Liver (tissue), 9 donors: ENCODE measurements around the gene FANCI. TPM values are rescaled to one million over a fixed set of nuclear protein-coding genes. Genes with fewer than 3 reads are reported as not detected.

ENCODE experiments used
- DNase-seq: peaks from one replicate; pipeline ENCODE4 v3.0.0-alpha.2; 2017; ENCODE audit warnings: low spot score
- H3K27ac ChIP-seq, 2 donors: one replicate each; pipeline ENCODE4 v1.7.0; 2013; ENCODE audit warnings: inconsistent platforms in 2 of 2, low read length in 2 of 2, control low read depth in 1 of 2, low read depth in 1 of 2, mild to moderate bottlenecking in 1 of 2
- H3K27me3 ChIP-seq, 4 donors: one replicate each; pipeline versions ENCODE4 v1.6.1 to v1.7.0; 2013; ENCODE audit warnings: low read length in 3 of 4, inconsistent platforms in 1 of 4, mild to moderate bottlenecking in 1 of 4, moderate library complexity in 1 of 4; ENCODE audit not compliant: control insufficient read depth in 4 of 4, insufficient read depth in 4 of 4
- H3K36me3 ChIP-seq, 4 donors: one replicate each; pipeline versions ENCODE4 v1.6.1 to v1.7.0; 2013; ENCODE audit warnings: low read length in 3 of 4, mild to moderate bottlenecking in 3 of 4, low read depth in 1 of 4, moderate library complexity in 1 of 4; ENCODE audit not compliant: control insufficient read depth in 4 of 4, insufficient read depth in 3 of 4
- H3K4me1 ChIP-seq, 4 donors: one replicate each; pipeline versions ENCODE4 v1.6.1 to v1.7.0; 2013; ENCODE audit warnings: low read length in 3 of 4, mild to moderate bottlenecking in 3 of 4, moderate library complexity in 1 of 4; ENCODE audit not compliant: control insufficient read depth in 4 of 4, insufficient read depth in 4 of 4
- H3K4me3 ChIP-seq, 3 donors: one replicate each; pipeline versions ENCODE4 v1.6.1 to v1.7.0; 2013; ENCODE audit warnings: low read length in 3 of 3, control low read depth in 1 of 3, low read depth in 1 of 3, mild to moderate bottlenecking in 1 of 3
- H3K9ac ChIP-seq, 2 donors: one replicate each; pipeline ENCODE4 v1.7.0; 2013; ENCODE audit warnings: low read length in 2 of 2, mild to moderate bottlenecking in 2 of 2, moderate library complexity in 2 of 2, control low read depth in 1 of 2, low read depth in 1 of 2
- H3K9me3 ChIP-seq, 4 donors: one replicate each; pipeline versions ENCODE4 v1.6.1 to v1.7.0; 2013; ENCODE audit warnings: low read length in 3 of 4; ENCODE audit not compliant: control insufficient read depth in 4 of 4
- ATF3 ChIP-seq: IDR thresholded peaks from 2 replicates; pipeline ENCODE4 v1.6.1; 2016; ENCODE audit warnings: antibody characterized with exemption
- CTCF ChIP-seq: fragments of 150-350 bp; IDR thresholded peaks from 2 replicates; pipeline ENCODE4 v1.5.1; 2017; ENCODE audit warnings: improper control_type of control experiment, low read depth, low read length; ENCODE audit not compliant: missing input control
- FOXA1 ChIP-seq: IDR thresholded peaks from 2 replicates; pipeline ENCODE4 v1.6.1; 2016; ENCODE audit warnings: antibody characterized with exemption
- FOXA2 ChIP-seq: IDR thresholded peaks from 2 replicates; pipeline ENCODE4 v1.6.1; 2016; ENCODE audit warnings: antibody characterized with exemption
- GABPA ChIP-seq, 2 donors: IDR thresholded peaks in 1 of 2; conservative IDR thresholded peaks in 1 of 2; 2 replicates each; pipeline ENCODE4 v1.6.1; 2016; ENCODE audit warnings: antibody characterized with exemption in 2 of 2, mild to moderate bottlenecking in 1 of 2, moderate library complexity in 1 of 2
- HNF4A ChIP-seq, 2 donors: conservative IDR thresholded peaks; 2 replicates each; pipeline ENCODE4 v1.6.1; 2016; ENCODE audit warnings: antibody characterized with exemption in 2 of 2, mild to moderate bottlenecking in 2 of 2
- HNF4G ChIP-seq: IDR thresholded peaks from 2 replicates; pipeline ENCODE4 v1.6.1; 2016; ENCODE audit warnings: antibody characterized with exemption
- JUND ChIP-seq, 2 donors: IDR thresholded peaks; 2 replicates each; pipeline ENCODE4 v1.6.1; 2016; ENCODE audit warnings: antibody characterized with exemption in 2 of 2
- MAX ChIP-seq: IDR thresholded peaks from 2 replicates; pipeline ENCODE4 v1.6.1; 2016; ENCODE audit warnings: antibody characterized with exemption
- NR2F2 ChIP-seq: IDR thresholded peaks from 2 replicates; pipeline ENCODE4 v1.6.1; 2016; ENCODE audit warnings: antibody characterized with exemption
- RAD21 ChIP-seq, 2 donors: IDR thresholded peaks; 2 replicates each; pipeline ENCODE4 v1.6.1; 2016; ENCODE audit warnings: antibody characterized with exemption in 2 of 2, mild to moderate bottlenecking in 2 of 2
- REST ChIP-seq: IDR thresholded peaks from 2 replicates; pipeline ENCODE4 v1.6.1; 2016; ENCODE audit warnings: antibody characterized with exemption, mild to moderate bottlenecking
- RXRA ChIP-seq, 2 donors: IDR thresholded peaks; 2 replicates each; pipeline ENCODE4 v1.6.1; 2017 to 2018; ENCODE audit warnings: antibody characterized with exemption in 2 of 2, mild to moderate bottlenecking in 1 of 2
- SP1 ChIP-seq: IDR thresholded peaks from 2 replicates; pipeline ENCODE4 v1.6.1; 2018; ENCODE audit warnings: antibody characterized with exemption, mild to moderate bottlenecking
- TAF1 ChIP-seq: conservative IDR thresholded peaks from 2 replicates; pipeline ENCODE4 v1.6.1; 2016; ENCODE audit warnings: antibody characterized with exemption, mild to moderate bottlenecking
- ZBTB33 ChIP-seq: IDR thresholded peaks from 2 replicates; pipeline ENCODE4 v1.6.1; 2016; ENCODE audit warnings: antibody characterized with exemption
- WGBS: extraction: QIAGEN DNeasy Blood & Tissue Kit; methylation state at CpG from one replicate; pipeline ENCODE4 v1.1.7; 2013; 5-methylcytosine and 5-hydroxymethylcytosine counted together
- polyA plus RNA-seq, 2 donors: library from polyadenylated mRNA; stranded (reverse) in 1 of 2; unstranded in 1 of 2; fragments of 200-250 nt in 1 of 2; fragments of >200 nt in 1 of 2; fragmentation: Nextera tagmentation in 1 of 2; extraction: Ambion mirVana in 1 of 2; gene quantifications; one replicate each; pipeline versions ENCODE4 v1.2.1 to v1.2.3, GENCODE V29; 2013 to 2015
- total RNA-seq, 2 donors: library from RNA; depleted of rRNA; stranded (reverse); fragments of >200 nt; gene quantifications; one replicate each; pipeline ENCODE4 v1.2.3, GENCODE V29; 2014
- donor health status: healthy.
- donor health status: healthy.
- donor health status: healthy.
- donor health status: healthy.
- donor health status: healthy.

Gene FANCI
- total and polyA plus RNA-seq, 4 donors: 1.7 to 41.9 (median 2.3) TPM

- H3K4me3 ChIP-seq: no peak overlapping the region
- H3K9ac ChIP-seq: no peak overlapping the region
- no peak for TF ChIP-seq ZBTB33
- TF ChIP-seq SP1: no peak
- no peak for TF ChIP-seq NR2F2
- TF ChIP-seq RXRA (IDR thresholded peaks at IDR 0.05): no peak
- TF ChIP-seq FOXA2: no peak
- TF ChIP-seq MAX: no peak
- no peak for TF ChIP-seq CTCF
- TF ChIP-seq REST: no peak
- TF ChIP-seq TAF1: no peak
- no peak for TF ChIP-seq RAD21 (IDR thresholded peaks at IDR 0.05)
- TF ChIP-seq FOXA1: no peak
- TF ChIP-seq HNF4A (conservative IDR thresholded peaks at IDR 0.05): no peak
- no peak for TF ChIP-seq ATF3
- TF ChIP-seq GABPA (IDR thresholded peaks at IDR 0.05 in 1 of 2, conservative IDR thresholded peaks at IDR 0.05 in 1 of 2): no peak
- TF ChIP-seq JUND (IDR thresholded peaks at IDR 0.05): no peak
- H3K4me1 ChIP-seq: peaks cover 0 to 15% (median 8%) of the 10 kb centered on the region in 4 donors
- peaks cover 24 to 69% (median 51%) of the 10 kb centered on the region in 4 donors for H3K36me3 ChIP-seq
- no peaks in the 10 kb centered on the region for H3K27me3 ChIP-seq
- H3K9me3 ChIP-seq: no peaks in the 10 kb centered on the region
- H3K27ac ChIP-seq: no peak overlapping the region
- WGBS: 78% methylated on average over 4 of the region's 4 CpGs
- no peak for DNase-seq
Observed at GRCh38 chr15:89317186-89317720, 73.5 kb downstream of the FANCI start.

- Histone ChIP-seq H3K27ac (no peak overlapping the region), H3K4me3 (no peak overlapping the region), H3K27me3 (no peaks in the 10 kb centered on the region), H3K4me1 (peaks cover 0 to 15% (median 8%) of the 10 kb centered on the region in 4 donors), H3K9me3 (no peaks in the 10 kb centered on the region), H3K36me3 (peaks cover 24 to 94% (median 70%) of the 10 kb centered on the region in 4 donors), H3K9ac (no peak overlapping the region)
- 96% methylated on average over 9 of the region's 9 CpGs for WGBS
- no peak for TF ChIP-seq GABPA (IDR thresholded peaks at IDR 0.05 in 1 of 2, conservative IDR thresholded peaks at IDR 0.05 in 1 of 2)
- no peak for TF ChIP-seq NR2F2
- TF ChIP-seq HNF4G: no peak
- no peak for TF ChIP-seq JUND (IDR thresholded peaks at IDR 0.05)
- no peak for DNase-seq
Observed at GRCh38 chr15:89319678-89320077, 75.9 kb downstream of the FANCI start.
